WI38 (cell line): ENCODE results near the gene KRTAP5-8.
"Not testable (repeated sequence)": the region's sequence is repeated elsewhere in the genome, so short reads cannot be mapped to it uniquely, and the experiment has no call there.

Source experiments
- H3K4me3 ChIP-seq: 2 replicates; pipeline ENCODE4 v1.5.1; 2011; ENCODE audit warnings: low read depth, mild to moderate bottlenecking, control low read depth, low read length
- TF ChIP-seq, protein P1 (sequence below): IDR thresholded peaks from 2 replicates; pipeline ENCODE4 v1.5.1; 2012; ENCODE audit warnings: low read depth, mild to moderate bottlenecking, control low read depth, low read length

The KRTAP5-8 gene

DNA sequence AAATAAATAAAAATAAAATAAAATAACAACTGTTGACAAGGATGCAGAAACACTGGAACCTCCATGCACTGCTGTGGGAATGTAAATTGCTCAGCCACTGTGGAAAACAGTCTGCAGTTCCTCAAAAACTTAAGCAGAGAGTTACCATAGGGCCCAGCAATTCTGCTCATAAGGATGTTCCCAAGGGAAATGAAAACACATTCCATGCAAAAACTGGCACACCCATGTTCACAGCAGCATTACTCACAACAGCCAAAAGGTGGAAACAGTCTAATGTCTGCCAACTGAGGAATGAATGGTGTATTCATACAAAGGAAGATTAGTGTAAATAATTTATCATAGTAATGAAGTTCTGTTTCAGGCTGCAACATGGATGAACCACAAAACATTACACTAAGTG lies 24.3 kb downstream of the KRTAP5-8 start:
- TF ChIP-seq, protein P1, sequence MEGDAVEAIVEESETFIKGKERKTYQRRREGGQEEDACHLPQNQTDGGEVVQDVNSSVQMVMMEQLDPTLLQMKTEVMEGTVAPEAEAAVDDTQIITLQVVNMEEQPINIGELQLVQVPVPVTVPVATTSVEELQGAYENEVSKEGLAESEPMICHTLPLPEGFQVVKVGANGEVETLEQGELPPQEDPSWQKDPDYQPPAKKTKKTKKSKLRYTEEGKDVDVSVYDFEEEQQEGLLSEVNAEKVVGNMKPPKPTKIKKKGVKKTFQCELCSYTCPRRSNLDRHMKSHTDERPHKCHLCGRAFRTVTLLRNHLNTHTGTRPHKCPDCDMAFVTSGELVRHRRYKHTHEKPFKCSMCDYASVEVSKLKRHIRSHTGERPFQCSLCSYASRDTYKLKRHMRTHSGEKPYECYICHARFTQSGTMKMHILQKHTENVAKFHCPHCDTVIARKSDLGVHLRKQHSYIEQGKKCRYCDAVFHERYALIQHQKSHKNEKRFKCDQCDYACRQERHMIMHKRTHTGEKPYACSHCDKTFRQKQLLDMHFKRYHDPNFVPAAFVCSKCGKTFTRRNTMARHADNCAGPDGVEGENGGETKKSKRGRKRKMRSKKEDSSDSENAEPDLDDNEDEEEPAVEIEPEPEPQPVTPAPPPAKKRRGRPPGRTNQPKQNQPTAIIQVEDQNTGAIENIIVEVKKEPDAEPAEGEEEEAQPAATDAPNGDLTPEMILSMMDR, result no peak
- no peak overlapping the region for H3K4me3 ChIP-seq

GRCh38 chr11:71563406-71563805 lies 25.6 kb downstream of the KRTAP5-8 start:
- no peak overlapping the region for H3K4me3 ChIP-seq
- TF ChIP-seq, protein P1, result 0 out of 2 replicates have a peak, but pooled peaks have one; percentile 31

DNA sequence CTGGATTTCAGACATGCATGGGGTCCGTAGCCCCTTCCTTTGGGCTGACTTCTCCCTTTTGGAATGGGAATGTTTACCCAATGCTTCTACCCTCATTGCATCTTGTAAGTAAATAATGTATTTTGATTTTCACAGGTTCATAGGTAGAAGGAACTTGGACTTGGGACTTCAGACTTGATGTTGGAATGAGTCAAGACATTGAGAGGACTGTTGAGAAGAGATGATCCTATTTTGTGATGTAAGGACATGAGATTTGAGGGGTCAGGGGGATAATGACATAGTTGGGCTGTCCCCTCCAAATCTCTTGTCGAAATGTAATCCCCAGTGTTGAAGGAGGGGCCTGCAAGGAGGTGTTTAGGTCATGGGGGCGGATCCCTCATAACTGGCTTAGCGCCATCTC lies 26.6 kb downstream of the KRTAP5-8 start:
- H3K4me3 ChIP-seq, result no peak overlapping the region
- TF ChIP-seq, protein P1, result no peak

DNA sequence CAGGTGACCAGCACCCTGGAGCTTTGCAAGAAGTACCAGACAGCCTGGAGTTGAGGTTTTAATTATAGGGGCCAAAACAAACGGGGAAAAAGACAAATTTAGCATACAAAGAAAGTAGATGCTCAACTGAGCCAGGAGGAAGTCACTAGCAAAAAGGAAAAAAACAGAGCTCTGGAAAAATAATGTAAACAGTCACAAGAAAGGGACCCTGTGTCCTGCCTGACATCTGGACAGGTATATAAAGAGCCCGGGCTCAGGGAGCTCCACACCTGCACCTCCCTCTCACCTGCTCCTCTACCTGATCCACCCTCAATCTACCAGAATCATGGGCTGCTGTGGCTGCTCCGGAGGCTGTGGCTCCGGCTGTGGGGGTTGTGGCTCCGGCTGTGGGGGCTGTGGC lies 27.4 kb downstream of the KRTAP5-8 start, which contains the start of gene KRTAP5-10:
Gene KRTAP5-10 (plus strand): TSS at position 301 of the 400 bp plus-strand sequence. CDS start 25 bp downstream, at position 326.
- TF ChIP-seq, protein P1, result no peak
- no peak within 1 kb of the TSS for H3K4me3 ChIP-seq

DNA sequence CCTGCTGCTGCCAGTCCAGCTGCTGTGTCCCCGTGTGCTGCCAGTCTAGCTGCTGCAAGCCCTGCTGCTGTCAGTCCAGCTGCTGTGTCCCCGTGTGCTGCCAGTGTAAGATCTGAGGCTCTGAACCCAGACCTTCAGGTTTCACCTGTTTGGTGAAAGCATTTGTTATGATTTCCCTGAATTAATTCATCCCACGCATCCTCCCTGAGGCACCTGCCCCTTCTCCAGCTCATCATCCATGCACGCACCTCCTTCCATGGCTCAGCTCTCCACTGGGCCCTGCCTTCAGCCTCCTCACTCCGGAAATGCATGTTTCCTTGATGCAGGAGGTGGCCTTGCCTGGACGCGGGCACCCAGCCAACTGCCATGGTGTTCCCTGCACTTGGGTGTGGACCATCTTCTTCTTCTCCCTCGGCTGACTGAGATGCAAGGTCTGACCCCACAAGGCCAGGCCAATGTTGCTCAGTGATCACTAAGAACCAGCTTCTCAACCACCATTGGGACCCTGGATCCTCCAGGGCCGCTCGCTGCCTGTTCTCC lies 28.3 kb downstream of the KRTAP5-8 start:
- no peak overlapping the region for H3K4me3 ChIP-seq
- TF ChIP-seq, protein P1, result no peak

DNA sequence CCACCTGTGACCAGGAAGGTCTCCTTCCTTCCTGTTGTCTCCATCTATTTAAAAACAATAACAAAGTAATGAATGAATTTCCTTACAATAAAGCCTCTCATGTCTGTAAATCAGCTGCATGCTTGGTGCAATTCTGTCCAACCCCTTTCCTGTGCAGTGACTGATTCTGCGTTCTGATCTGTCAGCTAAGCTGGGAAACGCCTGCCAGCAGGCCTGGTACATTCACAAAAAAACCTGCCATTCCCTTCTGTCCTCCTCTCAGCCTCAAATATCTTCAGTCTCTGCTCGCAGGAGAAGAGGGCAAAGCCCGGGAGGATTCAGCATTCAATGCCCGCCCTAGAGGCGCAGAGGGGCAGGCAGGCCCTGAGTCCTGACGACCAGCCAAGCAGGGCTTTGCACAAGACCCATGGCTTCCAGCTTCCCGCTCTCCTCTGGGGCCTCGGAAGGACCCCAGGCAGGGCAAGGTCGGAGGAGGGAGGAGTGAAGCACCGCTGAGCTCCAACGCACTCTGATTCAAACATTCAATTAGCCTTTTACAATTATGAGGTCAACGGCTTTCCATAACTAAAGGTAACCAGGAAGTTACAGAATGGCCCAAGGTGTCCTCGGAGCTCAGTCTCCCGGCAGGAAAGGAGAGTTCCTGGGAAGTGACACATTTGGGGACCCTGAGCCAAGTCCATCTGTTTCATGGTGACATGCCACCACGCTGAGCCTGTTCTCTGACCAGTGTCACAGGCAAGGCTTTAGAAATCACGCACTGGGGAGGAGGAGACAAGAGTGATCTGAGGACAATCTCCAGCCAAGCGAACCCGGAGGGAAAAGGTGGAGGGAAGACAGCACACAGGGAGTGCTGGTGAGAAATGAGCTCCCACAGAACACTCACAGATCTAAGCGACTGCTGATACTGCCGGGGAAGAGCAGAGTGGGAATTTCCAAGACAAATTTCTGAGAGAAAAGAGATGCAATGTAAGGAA lies 29.1 kb downstream of the KRTAP5-8 start:
- not testable (repeated sequence) for H3K4me3 ChIP-seq

- H3K4me3 ChIP-seq, result not testable (repeated sequence)
Measured at GRCh38 chr11:71567633-71568032, 29.8 kb downstream of the KRTAP5-8 start.

- TF ChIP-seq, protein P1, result no peak
- no peak overlapping the region for H3K4me3 ChIP-seq
Measured at GRCh38 chr11:71568704-71569349, 31.0 kb downstream of the KRTAP5-8 start.

GRCh38 chr11:71571101-71571850 lies 33.5 kb downstream of the KRTAP5-8 start:
- H3K4me3 ChIP-seq, result not testable (repeated sequence)
